ENCODE measurements around the gene NANOS2. TPM values are rescaled to one million over a fixed set of nuclear protein-coding genes. Genes with fewer than 3 reads are reported as not detected.

Gene NANOS2
- total RNA-seq, 1 experiment from 2014 or later, result not detected

DNA sequence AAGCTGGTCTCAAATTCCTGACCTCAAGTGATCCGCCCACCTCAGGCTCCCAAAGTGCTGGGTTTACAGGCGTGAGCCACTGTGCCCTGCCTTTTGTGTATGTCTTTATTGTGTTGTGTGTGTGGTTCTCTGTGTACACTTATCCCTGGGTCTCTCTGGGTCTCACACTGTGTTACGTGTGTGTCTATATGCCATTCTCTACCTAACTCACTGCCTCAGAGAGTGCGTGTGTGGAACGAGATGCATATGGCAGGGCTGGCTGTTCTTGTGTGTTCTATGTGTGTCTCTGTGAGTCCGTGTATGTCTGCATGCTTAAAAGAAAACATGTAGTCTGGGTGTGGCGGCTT is 40.0 kb downstream of the NANOS2 start:
- no peak for TF ChIP-seq EZH2 (IDR thresholded peaks at IDR 0.05; ENCODE audit: low read depth)
- TF ChIP-seq, protein P1, sequence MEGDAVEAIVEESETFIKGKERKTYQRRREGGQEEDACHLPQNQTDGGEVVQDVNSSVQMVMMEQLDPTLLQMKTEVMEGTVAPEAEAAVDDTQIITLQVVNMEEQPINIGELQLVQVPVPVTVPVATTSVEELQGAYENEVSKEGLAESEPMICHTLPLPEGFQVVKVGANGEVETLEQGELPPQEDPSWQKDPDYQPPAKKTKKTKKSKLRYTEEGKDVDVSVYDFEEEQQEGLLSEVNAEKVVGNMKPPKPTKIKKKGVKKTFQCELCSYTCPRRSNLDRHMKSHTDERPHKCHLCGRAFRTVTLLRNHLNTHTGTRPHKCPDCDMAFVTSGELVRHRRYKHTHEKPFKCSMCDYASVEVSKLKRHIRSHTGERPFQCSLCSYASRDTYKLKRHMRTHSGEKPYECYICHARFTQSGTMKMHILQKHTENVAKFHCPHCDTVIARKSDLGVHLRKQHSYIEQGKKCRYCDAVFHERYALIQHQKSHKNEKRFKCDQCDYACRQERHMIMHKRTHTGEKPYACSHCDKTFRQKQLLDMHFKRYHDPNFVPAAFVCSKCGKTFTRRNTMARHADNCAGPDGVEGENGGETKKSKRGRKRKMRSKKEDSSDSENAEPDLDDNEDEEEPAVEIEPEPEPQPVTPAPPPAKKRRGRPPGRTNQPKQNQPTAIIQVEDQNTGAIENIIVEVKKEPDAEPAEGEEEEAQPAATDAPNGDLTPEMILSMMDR (conservative IDR thresholded peaks at IDR 0.05), result no peak
- H3K36me3 ChIP-seq (ENCODE audit: low read depth), result no peaks in the 10 kb centered on the region
- ChIA-PET POLR2A (ENCODE audit: unreplicated experiment) (no interaction called here), CTCF (no interaction called here)
- no peak overlapping the region for H2AFZ ChIP-seq
- no peak overlapping the region for H3K4me3 ChIP-seq
- H3K9me2 ChIP-seq (ENCODE audit: insufficient read depth), result no peaks in the 10 kb centered on the region
- BruUV-seq (replicated peaks), result no TSS peak
- peaks cover 19% of the 10 kb centered on the region for H3F3A ChIP-seq (ENCODE audit: insufficient read depth, low read depth)
- peaks cover 9% of the 10 kb centered on the region; the same call in 1 of the 2 replicates for H3K4me1 ChIP-seq (replicated peaks; ENCODE audit: insufficient read depth)
- H3K4me2 ChIP-seq, result no peak overlapping the region
- H3K9me3 ChIP-seq (ENCODE audit: insufficient read depth, low read depth), result no peaks in the 10 kb centered on the region
- H3K27ac ChIP-seq, result no peak overlapping the region
- no peaks in the 10 kb centered on the region for H3K79me2 ChIP-seq (ENCODE audit: low read depth)
- DNase-seq, result no peak
- H4K20me1 ChIP-seq (ENCODE audit: insufficient read depth), result no peaks in the 10 kb centered on the region
- intact Hi-C loops (cut with micrococcal nuclease; ENCODE audit: unreplicated experiment), result no loop called here
- peaks cover 63% of the 10 kb centered on the region for H3K27me3 ChIP-seq (ENCODE audit: insufficient read depth, low read depth)

DNA sequence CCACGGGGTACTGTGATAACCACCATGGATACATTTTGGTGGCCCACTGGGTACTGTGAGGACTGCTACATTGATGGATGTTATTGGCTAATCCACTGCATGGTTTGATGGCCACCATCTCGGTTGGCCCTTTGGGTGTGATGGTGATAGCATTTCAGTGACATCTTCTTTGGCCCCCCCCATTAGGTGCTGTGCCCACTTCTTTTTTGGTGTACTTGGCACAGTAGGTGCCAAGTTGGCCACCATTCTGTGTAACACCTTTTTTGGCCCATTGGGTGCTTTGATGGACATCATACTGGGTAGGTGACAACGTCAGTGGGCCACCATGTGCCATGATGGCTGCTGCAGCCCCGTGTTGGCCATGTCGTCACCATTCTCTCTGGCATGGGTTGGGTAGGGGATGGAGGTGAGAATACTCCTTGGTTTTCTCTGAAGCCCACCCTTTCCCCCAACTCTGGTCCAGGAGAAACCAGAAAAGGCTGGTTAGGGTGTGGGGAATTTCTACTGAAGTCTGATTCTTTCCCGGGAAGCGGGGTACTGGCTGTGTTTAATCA is 41.3 kb downstream of the NANOS2 start:
- H2AFZ ChIP-seq, result no peak overlapping the region
- no peaks in the 10 kb centered on the region for H4K20me1 ChIP-seq (ENCODE audit: insufficient read depth)
- no peaks in the 10 kb centered on the region for H3K36me3 ChIP-seq (ENCODE audit: low read depth)
- no peak overlapping the region for H3K27ac ChIP-seq
- DNase-seq, result no peak
- peaks cover 4% of the 10 kb centered on the region; the same call in 1 of the 2 replicates for H3K4me1 ChIP-seq (replicated peaks; ENCODE audit: insufficient read depth)
- no peaks in the 10 kb centered on the region for H3K79me2 ChIP-seq (ENCODE audit: low read depth)
- BruUV-seq (replicated peaks), result no TSS peak
- ChIA-PET CTCF (no interaction called here), POLR2A (ENCODE audit: unreplicated experiment) (interaction anchor here (0.6 kb wide), 1 partner anchor 195 kb away, joined by 4 read pairs; no protein-coding TSS in a partner anchor)
- intact Hi-C loops (cut with micrococcal nuclease; ENCODE audit: unreplicated experiment), result no loop called here
- H3K4me3 ChIP-seq, result no peak overlapping the region
- no peak for TF ChIP-seq EZH2 (IDR thresholded peaks at IDR 0.05; ENCODE audit: low read depth)
- TF ChIP-seq, protein P1 (conservative IDR thresholded peaks at IDR 0.05), result no peak
- no peaks in the 10 kb centered on the region for H3K9me2 ChIP-seq (ENCODE audit: insufficient read depth)
- peaks cover 14% of the 10 kb centered on the region for H3F3A ChIP-seq (ENCODE audit: insufficient read depth, low read depth)
- no peak overlapping the region for H3K4me2 ChIP-seq
- H3K27me3 ChIP-seq (ENCODE audit: insufficient read depth, low read depth), result peaks cover 63% of the 10 kb centered on the region
- H3K9me3 ChIP-seq (ENCODE audit: insufficient read depth, low read depth), result no peaks in the 10 kb centered on the region

DNA sequence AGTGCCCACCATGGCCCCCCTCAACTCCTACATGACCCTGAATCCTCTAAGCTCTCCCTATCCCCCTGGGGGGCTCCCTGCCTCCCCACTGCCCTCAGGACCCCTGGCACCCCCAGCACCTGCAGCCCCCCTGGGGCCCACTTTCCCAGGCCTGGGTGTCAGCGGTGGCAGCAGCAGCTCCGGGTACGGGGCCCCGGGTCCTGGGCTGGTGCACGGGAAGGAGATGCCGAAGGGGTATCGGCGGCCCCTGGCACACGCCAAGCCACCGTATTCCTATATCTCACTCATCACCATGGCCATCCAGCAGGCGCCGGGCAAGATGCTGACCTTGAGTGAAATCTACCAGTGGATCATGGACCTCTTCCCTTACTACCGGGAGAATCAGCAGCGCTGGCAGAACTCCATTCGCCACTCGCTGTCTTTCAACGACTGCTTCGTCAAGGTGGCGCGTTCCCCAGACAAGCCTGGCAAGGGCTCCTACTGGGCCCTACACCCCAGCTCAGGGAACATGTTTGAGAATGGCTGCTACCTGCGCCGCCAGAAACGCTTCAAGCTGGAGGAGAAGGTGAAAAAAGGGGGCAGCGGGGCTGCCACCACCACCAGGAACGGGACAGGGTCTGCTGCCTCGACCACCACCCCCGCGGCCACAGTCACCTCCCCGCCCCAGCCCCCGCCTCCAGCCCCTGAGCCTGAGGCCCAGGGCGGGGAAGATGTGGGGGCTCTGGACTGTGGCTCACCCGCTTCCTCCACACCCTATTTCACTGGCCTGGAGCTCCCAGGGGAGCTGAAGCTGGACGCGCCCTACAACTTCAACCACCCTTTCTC is 42.3 kb downstream of the NANOS2 start:
- H4K20me1 ChIP-seq (ENCODE audit: insufficient read depth), result no peaks in the 10 kb centered on the region
- no peak overlapping the region for H3K4me3 ChIP-seq
- TF ChIP-seq, protein P1 (conservative IDR thresholded peaks at IDR 0.05), result no peak
- no peak for TF ChIP-seq EZH2 (IDR thresholded peaks at IDR 0.05; ENCODE audit: low read depth)
- H3F3A ChIP-seq (ENCODE audit: insufficient read depth, low read depth), result peaks cover 8% of the 10 kb centered on the region; the same call in 1 of the 2 replicates
- CTCF ChIA-PET, result interaction anchor here (0.5 kb wide), 1 partner anchor 123 kb away, joined by 3 read pairs; the partner anchor contains the start of gene CCDC61
- H3K27ac ChIP-seq, result no peak overlapping the region
- H3K9me3 ChIP-seq (ENCODE audit: insufficient read depth, low read depth), result no peaks in the 10 kb centered on the region
- no peak overlapping the region for H2AFZ ChIP-seq
- DNase-seq, result no peak
- H3K4me1 ChIP-seq (replicated peaks; ENCODE audit: insufficient read depth), result no peaks in the 10 kb centered on the region
- H3K79me2 ChIP-seq (ENCODE audit: low read depth), result no peaks in the 10 kb centered on the region
- H3K4me2 ChIP-seq, result no peak overlapping the region
- no peaks in the 10 kb centered on the region for H3K9me2 ChIP-seq (ENCODE audit: insufficient read depth)
- intact Hi-C loops (cut with micrococcal nuclease; ENCODE audit: unreplicated experiment), result no loop called here
- POLR2A ChIA-PET (ENCODE audit: unreplicated experiment), result interaction anchor here (0.6 kb wide), 1 partner anchor 194 kb away, joined by 4 read pairs; no protein-coding TSS in a partner anchor
- H3K27me3 ChIP-seq (ENCODE audit: insufficient read depth, low read depth), result peaks cover 72% of the 10 kb centered on the region
- BruUV-seq (replicated peaks), result no TSS peak
- H3K36me3 ChIP-seq (ENCODE audit: low read depth), result no peaks in the 10 kb centered on the region

All from PC-9 (cell line).